Fibroblast of the aortic adventitia (primary cell): Measurements from ENCODE around the gene FAM3C. TPM values are rescaled to one million over a fixed set of nuclear protein-coding genes. Genes with fewer than 3 reads are reported as not detected.
"Not testable (repeated sequence)": the region's sequence is repeated elsewhere in the genome, so short reads cannot be mapped to it uniquely, and the experiment has no call there.

ENCODE experiments used
- DNase-seq: peaks from one replicate; pipeline ENCODE4 v3.0.0-alpha.2; 2010; ENCODE audit warnings: low read depth
- H3K4me3 ChIP-seq: 2 replicates; pipeline ENCODE4 v1.5.1; 2011; ENCODE audit warnings: low read depth, mild to moderate bottlenecking, control low read depth, low read length, moderate library complexity
- CTCF ChIP-seq: IDR thresholded peaks from 2 replicates; pipeline ENCODE4 v1.5.1; 2011; ENCODE audit warnings: mild to moderate bottlenecking, low read length, control low read depth, inconsistent platforms; ENCODE audit not compliant: insufficient read depth
- total RNA-seq: library from RNA; depleted of rRNA; stranded (reverse); fragments of >200 nt; gene quantifications from 2 replicates; pipeline ENCODE4 v1.2.3, GENCODE V29; 2012; ENCODE audit warnings: low replicate concordance

FAM3C gene
- total RNA-seq, 1 donor, result 119 TPM

- DNase-seq, result peak; percentile 50
- H3K4me3 ChIP-seq, result no peak overlapping the region
- TF ChIP-seq CTCF, result no peak
Observed at GRCh38 chr7:121428855-121429489, 32.9 kb upstream of the FAM3C start.

GRCh38 chr7:121421743-121422142, 25.6 kb upstream of the FAM3C start:
- DNase-seq, H3K4me3 ChIP-seq: not testable (repeated sequence)

- no peak overlapping the region for H3K4me3 ChIP-seq
- DNase-seq, result no peak
- no peak for TF ChIP-seq CTCF
Observed at GRCh38 chr7:121420976-121421375, 24.9 kb upstream of the FAM3C start.

- no peak for TF ChIP-seq CTCF
- no peak for DNase-seq
- H3K4me3 ChIP-seq, result no peak overlapping the region
Observed at GRCh38 chr7:121419201-121420148, 23.4 kb upstream of the FAM3C start.

- H3K4me3 ChIP-seq, result no peak overlapping the region
- no peak for DNase-seq
- TF ChIP-seq CTCF, result no peak
Observed at GRCh38 chr7:121416533-121416932, 20.4 kb upstream of the FAM3C start.

- H3K4me3 ChIP-seq, result no peak overlapping the region
- DNase-seq, result no peak
- no peak for TF ChIP-seq CTCF
Observed at GRCh38 chr7:121414436-121414835, 18.3 kb upstream of the FAM3C start.

- DNase-seq, result no peak
- TF ChIP-seq CTCF, result no peak
- H3K4me3 ChIP-seq, result no peak overlapping the region
Observed at GRCh38 chr7:121411597-121411979, 15.5 kb upstream of the FAM3C start.
